ENCODE results near the gene RPUSD1.

RPUSD1 gene

GRCh38 chr16:795580-796229 is 7.5 kb upstream of the RPUSD1 start (continued):
- TF ChIP-seq CSRNP3 (CRISPR knock-in tag; IDR thresholded peaks at IDR 0.05) (no peak), ZFP30 (CRISPR knock-in tag; IDR thresholded peaks at IDR 0.05) (no peak), ISL1 (CRISPR knock-in tag; IDR thresholded peaks at IDR 0.05) (no peak), ZFP3 (CRISPR knock-in tag; IDR thresholded peaks at IDR 0.05) (no peak), ESRRG (CRISPR knock-in tag; IDR thresholded peaks at IDR 0.05) (no peak)

GRCh38 chr16:794853-795466 is 6.8 kb upstream of the RPUSD1 start:
- no peak for ATAC-seq
- no peak for TF ChIP-seq ZNF565 (CRISPR knock-in tag; conservative IDR thresholded peaks at IDR 0.05; ENCODE audit: low read depth)
- TF ChIP-seq ZNF8 (CRISPR knock-in tag; IDR thresholded peaks at IDR 0.05) = no peak
- TF ChIP-seq ZFP30 (CRISPR knock-in tag; IDR thresholded peaks at IDR 0.05) = no peak
- TF ChIP-seq PATZ1 (CRISPR knock-in tag; IDR thresholded peaks at IDR 0.05; ENCODE audit: borderline replicate concordance) = no peak
- TF ChIP-seq ZC3H10 (CRISPR knock-in tag; IDR thresholded peaks at IDR 0.05) = no peak
- no peak for TF ChIP-seq TSHZ2 (CRISPR knock-in tag; IDR thresholded peaks at IDR 0.05)
- TF ChIP-seq ZNF70 (CRISPR knock-in tag; IDR thresholded peaks at IDR 0.05) = no peak
- no peak for TF ChIP-seq CSRNP3 (CRISPR knock-in tag; IDR thresholded peaks at IDR 0.05)

GRCh38 chr16:794091-794822 is 6.1 kb upstream of the RPUSD1 start:
- TF ChIP-seq SNAI2 (CRISPR knock-in tag; IDR thresholded peaks at IDR 0.05) = no peak
- no peak for TF ChIP-seq ZNF8 (CRISPR knock-in tag; IDR thresholded peaks at IDR 0.05)
- no peak for TF ChIP-seq ARNTL (CRISPR knock-in tag; IDR thresholded peaks at IDR 0.05; ENCODE audit: borderline replicate concordance, low read depth)
- TF ChIP-seq ESRRG (CRISPR knock-in tag; IDR thresholded peaks at IDR 0.05) = no peak
- no peak for ATAC-seq

GRCh38 chr16:793414-793813 is 5.2 kb upstream of the RPUSD1 start:
- TF ChIP-seq SNAI2 (CRISPR knock-in tag; IDR thresholded peaks at IDR 0.05) (no peak), POU6F1 (CRISPR knock-in tag; IDR thresholded peaks at IDR 0.05; ENCODE audit: borderline replicate concordance, low read depth) (no peak), ZFP3 (CRISPR knock-in tag; IDR thresholded peaks at IDR 0.05) (no peak)
- no peak for ATAC-seq

All from SK-N-SH treated with all-trans-retinoic acid at 6 μM for 48 hours (cell line).